Measurements from ENCODE around the gene ZNF319. TPM values are rescaled to one million over a fixed set of nuclear protein-coding genes. Genes with fewer than 3 reads are reported as not detected.

ZNF319 gene
- total and polyA plus RNA-seq, 2 donors from 2014 or later: 2.9 to 10.9 TPM

DNA sequence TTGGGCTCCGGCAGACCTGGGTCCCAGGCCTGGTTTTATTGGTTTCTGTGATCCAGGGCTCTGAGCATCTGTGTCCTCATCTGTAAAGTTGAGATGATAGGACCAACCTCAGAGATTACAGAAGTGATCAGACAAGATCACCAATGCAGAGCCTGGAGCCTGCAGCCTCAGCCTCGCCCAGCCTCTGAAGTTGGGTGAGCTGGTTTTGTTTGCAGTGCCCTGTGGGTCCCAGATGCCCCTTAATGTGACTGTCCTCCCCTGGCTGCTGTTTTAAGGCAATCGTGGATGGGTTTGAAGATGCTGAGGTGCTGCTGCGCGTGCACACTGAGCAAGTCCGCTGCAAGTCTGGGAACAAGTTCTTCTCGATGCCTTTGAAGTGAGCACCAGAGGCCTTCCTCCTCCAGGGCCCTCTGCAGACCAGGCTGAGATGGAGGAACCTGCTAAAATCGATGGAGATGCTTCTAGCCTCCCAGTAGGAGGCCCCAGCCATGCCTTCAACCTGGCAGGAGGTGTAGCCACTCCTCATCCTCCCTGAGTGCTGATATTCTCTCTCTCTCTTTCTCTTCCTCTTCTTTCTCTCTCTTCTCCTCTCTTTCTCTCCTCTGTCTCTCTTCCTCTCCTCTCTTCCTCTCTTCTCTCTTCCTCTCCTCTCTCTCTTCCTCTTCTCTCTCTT is 19.5 kb upstream of the ZNF319 start:
- Histone ChIP-seq H3K27ac (ENCODE audit: low read depth in 2 of 2, low read length in 2 of 2) (no peak overlapping the region), H3K9me3 (ENCODE audit: control insufficient read depth in 2 of 3, insufficient read depth in 1 of 3, low read length in 3 of 3) (no peaks in the 10 kb centered on the region), H3K4me1 (ENCODE audit: control insufficient read depth in 2 of 3, insufficient read depth in 2 of 3, low read depth in 1 of 3, low read length in 3 of 3) (peaks cover 3 to 11% (median 5%) of the 10 kb centered on the region in 3 donors), H3K27me3 (ENCODE audit: control insufficient read depth, insufficient read depth, low read length) (no peaks in the 10 kb centered on the region), H3K4me3 (ENCODE audit: low read length in 3 of 3) (no peak overlapping the region), H3K36me3 (ENCODE audit: control insufficient read depth in 2 of 3, insufficient read depth in 3 of 3, low read length in 3 of 3) (no peaks in the 10 kb centered on the region), H3K9ac (ENCODE audit: low read length in 3 of 3) (no peak overlapping the region)
- TF ChIP-seq, protein P1, sequence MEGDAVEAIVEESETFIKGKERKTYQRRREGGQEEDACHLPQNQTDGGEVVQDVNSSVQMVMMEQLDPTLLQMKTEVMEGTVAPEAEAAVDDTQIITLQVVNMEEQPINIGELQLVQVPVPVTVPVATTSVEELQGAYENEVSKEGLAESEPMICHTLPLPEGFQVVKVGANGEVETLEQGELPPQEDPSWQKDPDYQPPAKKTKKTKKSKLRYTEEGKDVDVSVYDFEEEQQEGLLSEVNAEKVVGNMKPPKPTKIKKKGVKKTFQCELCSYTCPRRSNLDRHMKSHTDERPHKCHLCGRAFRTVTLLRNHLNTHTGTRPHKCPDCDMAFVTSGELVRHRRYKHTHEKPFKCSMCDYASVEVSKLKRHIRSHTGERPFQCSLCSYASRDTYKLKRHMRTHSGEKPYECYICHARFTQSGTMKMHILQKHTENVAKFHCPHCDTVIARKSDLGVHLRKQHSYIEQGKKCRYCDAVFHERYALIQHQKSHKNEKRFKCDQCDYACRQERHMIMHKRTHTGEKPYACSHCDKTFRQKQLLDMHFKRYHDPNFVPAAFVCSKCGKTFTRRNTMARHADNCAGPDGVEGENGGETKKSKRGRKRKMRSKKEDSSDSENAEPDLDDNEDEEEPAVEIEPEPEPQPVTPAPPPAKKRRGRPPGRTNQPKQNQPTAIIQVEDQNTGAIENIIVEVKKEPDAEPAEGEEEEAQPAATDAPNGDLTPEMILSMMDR (IDR thresholded peaks at IDR 0.05; ENCODE audit: borderline replicate concordance, extremely low read depth, insufficient read depth): no peak
- FAIRE-seq (no peak), DNase-seq (peak in 2 of 5 donors; percentile 26 to 27)
- intact Hi-C loops (cut with DNase I): loop anchor here (10.0 kb wide), 1 partner anchor 105 kb away; the partner anchor contains the start of gene CFAP20

DNA sequence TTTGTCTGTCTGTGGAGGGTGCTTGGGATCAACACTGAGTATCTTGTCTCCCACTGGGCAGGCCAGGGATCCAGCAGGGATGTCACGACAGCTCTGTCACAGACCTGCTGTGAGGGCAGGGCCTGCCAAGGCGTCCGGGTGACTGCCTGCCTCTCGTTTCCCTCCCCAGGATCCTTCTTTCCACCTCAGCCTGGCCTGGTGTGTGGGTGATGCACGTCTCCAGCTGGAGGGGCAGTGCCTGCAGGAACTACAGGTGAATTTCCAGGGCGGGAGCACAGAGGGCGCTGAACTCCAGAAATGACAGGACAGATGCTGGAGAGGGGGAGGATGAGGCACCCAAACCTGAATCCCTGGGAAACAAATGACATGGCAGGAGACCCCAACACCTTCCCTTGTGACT is 18.3 kb upstream of the ZNF319 start:
- Histone ChIP-seq H3K9me3 (ENCODE audit: control insufficient read depth in 2 of 3, insufficient read depth in 1 of 3, low read length in 3 of 3) (no peaks in the 10 kb centered on the region), H3K4me3 (ENCODE audit: low read length in 3 of 3) (no peak overlapping the region), H3K27ac (ENCODE audit: low read depth in 2 of 2, low read length in 2 of 2) (no peak overlapping the region), H3K4me1 (ENCODE audit: control insufficient read depth in 2 of 3, insufficient read depth in 2 of 3, low read depth in 1 of 3, low read length in 3 of 3) (peaks cover 0 to 8% (median 3%) of the 10 kb centered on the region in 3 donors), H3K36me3 (ENCODE audit: control insufficient read depth in 2 of 3, insufficient read depth in 3 of 3, low read length in 3 of 3) (no peaks in the 10 kb centered on the region), H3K27me3 (ENCODE audit: control insufficient read depth, insufficient read depth, low read length) (no peaks in the 10 kb centered on the region), H3K9ac (ENCODE audit: low read length in 3 of 3) (no peak overlapping the region)
- intact Hi-C loops (cut with DNase I): no loop called here
- TF ChIP-seq, protein P1 (IDR thresholded peaks at IDR 0.05; ENCODE audit: borderline replicate concordance, extremely low read depth, insufficient read depth): no peak
- FAIRE-seq (no peak), DNase-seq (peak in 1 of 5 donors; percentile 51)

DNA sequence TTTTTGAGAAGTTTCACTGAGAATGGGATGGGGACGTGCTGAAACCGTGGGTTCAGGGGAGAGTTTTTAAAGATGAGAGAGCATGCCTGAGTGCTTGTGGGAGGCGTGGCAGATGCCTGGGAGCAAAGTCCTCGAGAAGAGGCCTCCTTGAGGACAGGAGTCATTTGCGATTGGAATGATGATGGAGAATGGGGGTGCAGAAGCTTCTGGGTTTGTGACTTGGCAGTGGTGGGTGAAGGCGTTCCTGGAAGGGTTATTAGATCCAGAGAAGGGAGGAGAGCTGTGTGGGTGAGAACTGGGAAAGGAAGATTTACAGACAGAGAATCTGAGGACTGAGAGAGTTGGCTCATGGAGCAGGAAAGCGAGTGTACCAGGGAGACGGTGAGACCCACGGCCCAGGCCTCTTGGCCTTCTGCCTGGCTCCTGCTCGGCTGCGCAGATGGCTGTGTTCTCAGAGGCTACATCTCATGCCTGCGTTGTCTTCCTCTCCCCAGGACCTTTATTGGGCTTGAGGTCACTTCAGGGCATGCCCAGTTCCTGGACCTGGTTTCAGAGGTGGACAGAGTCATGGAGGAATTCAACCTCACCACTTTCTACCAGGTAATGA is 16.5 kb upstream of the ZNF319 start:
- intact Hi-C loops (cut with DNase I): no loop called here
- no peaks in the 10 kb centered on the region for H3K27me3 ChIP-seq (ENCODE audit: control insufficient read depth, insufficient read depth, low read length)
- FAIRE-seq (no peak), DNase-seq (peak in 2 of 5 donors; percentile 18 to 25)
- peaks cover 0 to 4% (median 0%) of the 10 kb centered on the region in 3 donors for H3K36me3 ChIP-seq (ENCODE audit: control insufficient read depth in 2 of 3, insufficient read depth in 3 of 3, low read length in 3 of 3)
- no peak overlapping the region for H3K9ac ChIP-seq (ENCODE audit: low read length in 3 of 3)
- no peak overlapping the region for H3K27ac ChIP-seq (ENCODE audit: low read depth in 2 of 2, low read length in 2 of 2)
- TF ChIP-seq, protein P1 (IDR thresholded peaks at IDR 0.05; ENCODE audit: borderline replicate concordance, extremely low read depth, insufficient read depth): no peak
- peaks cover 0 to 3% (median 0%) of the 10 kb centered on the region in 3 donors for H3K4me1 ChIP-seq (ENCODE audit: control insufficient read depth in 2 of 3, insufficient read depth in 2 of 3, low read depth in 1 of 3, low read length in 3 of 3)
- H3K9me3 ChIP-seq (ENCODE audit: control insufficient read depth in 2 of 3, insufficient read depth in 1 of 3, low read length in 3 of 3): no peaks in the 10 kb centered on the region
- no peak overlapping the region for H3K4me3 ChIP-seq (ENCODE audit: low read length in 3 of 3)
